ENCODE results near the gene OCSTAMP. TPM values are rescaled to one million over a fixed set of nuclear protein-coding genes. Genes with fewer than 3 reads are reported as not detected.

OCSTAMP gene
- total and polyA plus RNA-seq, 2 donors from 2014 or later: not detected

DNA sequence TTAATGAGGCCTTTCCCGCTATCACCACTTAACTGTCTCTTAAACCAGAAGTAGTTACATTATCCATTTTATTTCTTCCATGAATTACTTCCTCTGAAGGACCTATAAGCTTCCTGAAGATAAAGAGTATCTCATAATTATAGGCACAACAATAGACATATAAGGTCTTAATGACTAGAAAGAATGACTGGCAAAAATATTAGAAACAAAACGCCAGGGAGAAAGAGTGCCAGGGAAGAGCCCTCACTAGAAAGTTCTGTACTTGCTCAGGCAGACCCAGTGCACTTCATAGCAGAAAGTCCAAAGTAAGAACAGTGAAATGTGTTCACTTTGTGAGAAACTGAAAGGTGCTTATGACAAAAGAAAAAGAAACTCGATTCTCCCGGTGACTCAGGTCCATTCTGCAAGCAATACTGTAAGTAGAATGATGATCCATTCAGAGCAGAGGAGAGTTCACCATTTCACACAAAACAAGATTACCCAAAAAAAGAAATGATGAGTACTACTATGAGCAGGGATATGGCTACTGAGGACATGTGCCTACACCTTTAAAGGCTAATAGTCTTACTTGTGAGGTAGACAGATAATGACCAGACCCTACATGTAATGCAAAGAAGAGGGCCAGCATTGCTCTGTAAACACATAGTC, 42.6 kb downstream of the OCSTAMP start:
- no peak overlapping the region for H3K27ac ChIP-seq (ENCODE audit: low read depth in 2 of 2, low read length in 2 of 2)
- no peak overlapping the region for H3K4me3 ChIP-seq (ENCODE audit: low read length in 3 of 3)
- H3K9me3 ChIP-seq (ENCODE audit: control insufficient read depth in 2 of 3, insufficient read depth in 1 of 3, low read length in 3 of 3): peaks cover 1 to 11% (median 2%) of the 10 kb centered on the region in 3 donors
- FAIRE-seq (no peak), DNase-seq (no peak)
- intact Hi-C loops (cut with DNase I): no loop called here
- H3K27me3 ChIP-seq (ENCODE audit: control insufficient read depth, insufficient read depth, low read length): no peaks in the 10 kb centered on the region
- no peaks in the 10 kb centered on the region for H3K4me1 ChIP-seq (ENCODE audit: control insufficient read depth in 2 of 3, insufficient read depth in 2 of 3, low read depth in 1 of 3, low read length in 3 of 3)
- no peak overlapping the region for H3K9ac ChIP-seq (ENCODE audit: low read length in 3 of 3)
- TF ChIP-seq, protein P1, sequence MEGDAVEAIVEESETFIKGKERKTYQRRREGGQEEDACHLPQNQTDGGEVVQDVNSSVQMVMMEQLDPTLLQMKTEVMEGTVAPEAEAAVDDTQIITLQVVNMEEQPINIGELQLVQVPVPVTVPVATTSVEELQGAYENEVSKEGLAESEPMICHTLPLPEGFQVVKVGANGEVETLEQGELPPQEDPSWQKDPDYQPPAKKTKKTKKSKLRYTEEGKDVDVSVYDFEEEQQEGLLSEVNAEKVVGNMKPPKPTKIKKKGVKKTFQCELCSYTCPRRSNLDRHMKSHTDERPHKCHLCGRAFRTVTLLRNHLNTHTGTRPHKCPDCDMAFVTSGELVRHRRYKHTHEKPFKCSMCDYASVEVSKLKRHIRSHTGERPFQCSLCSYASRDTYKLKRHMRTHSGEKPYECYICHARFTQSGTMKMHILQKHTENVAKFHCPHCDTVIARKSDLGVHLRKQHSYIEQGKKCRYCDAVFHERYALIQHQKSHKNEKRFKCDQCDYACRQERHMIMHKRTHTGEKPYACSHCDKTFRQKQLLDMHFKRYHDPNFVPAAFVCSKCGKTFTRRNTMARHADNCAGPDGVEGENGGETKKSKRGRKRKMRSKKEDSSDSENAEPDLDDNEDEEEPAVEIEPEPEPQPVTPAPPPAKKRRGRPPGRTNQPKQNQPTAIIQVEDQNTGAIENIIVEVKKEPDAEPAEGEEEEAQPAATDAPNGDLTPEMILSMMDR (IDR thresholded peaks at IDR 0.05; ENCODE audit: borderline replicate concordance, extremely low read depth, insufficient read depth): no peak
- H3K36me3 ChIP-seq (ENCODE audit: control insufficient read depth in 2 of 3, insufficient read depth in 3 of 3, low read length in 3 of 3): peaks cover 0 to 2% (median 0%) of the 10 kb centered on the region in 3 donors

DNA sequence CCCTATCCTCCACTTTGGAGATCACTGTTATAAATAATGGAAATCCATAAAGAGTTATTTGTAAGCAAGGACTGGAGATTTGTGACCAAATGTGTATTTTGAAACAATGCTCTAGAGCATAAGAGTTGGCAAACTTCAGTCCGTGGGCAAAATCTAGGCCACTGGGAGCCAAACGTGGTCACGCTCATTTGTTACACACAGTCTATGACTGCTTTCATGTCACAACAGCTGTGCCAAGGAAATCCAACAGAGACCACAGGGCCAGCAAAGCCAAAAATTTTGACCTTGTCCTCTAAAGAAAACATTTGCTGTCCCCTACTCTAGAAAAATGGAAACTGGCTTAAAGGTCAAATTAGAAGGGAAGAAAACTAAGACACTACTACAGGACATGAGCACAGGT, 44.9 kb downstream of the OCSTAMP start:
- TF ChIP-seq, protein P1 (IDR thresholded peaks at IDR 0.05; ENCODE audit: borderline replicate concordance, extremely low read depth, insufficient read depth): no peak
- Histone ChIP-seq H3K4me3 (ENCODE audit: low read length in 3 of 3) (no peak overlapping the region), H3K4me1 (ENCODE audit: control insufficient read depth in 2 of 3, insufficient read depth in 2 of 3, low read depth in 1 of 3, low read length in 3 of 3) (no peaks in the 10 kb centered on the region), H3K9ac (ENCODE audit: low read length in 3 of 3) (no peak overlapping the region), H3K9me3 (ENCODE audit: control insufficient read depth in 2 of 3, insufficient read depth in 1 of 3, low read length in 3 of 3) (peaks cover 4 to 35% (median 20%) of the 10 kb centered on the region in 3 donors), H3K27me3 (ENCODE audit: control insufficient read depth, insufficient read depth, low read length) (no peaks in the 10 kb centered on the region), H3K27ac (ENCODE audit: low read depth in 2 of 2, low read length in 2 of 2) (no peak overlapping the region), H3K36me3 (ENCODE audit: control insufficient read depth in 2 of 3, insufficient read depth in 3 of 3, low read length in 3 of 3) (peaks cover 0 to 2% (median 0%) of the 10 kb centered on the region in 3 donors)
- FAIRE-seq: no peak
- intact Hi-C loops (cut with DNase I): no loop called here
- no peak for DNase-seq

DNA sequence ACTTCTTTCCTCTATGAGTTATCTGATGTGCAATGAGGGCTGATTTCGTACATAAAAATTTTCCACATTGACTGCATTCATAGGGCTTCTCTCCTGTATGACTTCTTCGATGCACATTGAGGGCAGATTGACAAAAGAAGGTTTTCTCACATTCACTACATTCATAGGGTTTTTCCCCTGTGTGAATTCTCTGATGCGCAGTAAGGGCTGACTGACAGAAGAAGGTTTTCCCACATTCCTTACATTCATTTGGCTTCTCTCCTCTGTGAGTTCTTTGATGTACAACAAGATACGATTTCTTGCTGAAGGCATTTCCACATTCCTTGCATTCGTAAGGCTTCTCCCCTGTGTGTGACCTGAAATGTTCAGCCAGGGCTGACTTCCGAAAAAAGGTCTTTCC, 48.5 kb downstream of the OCSTAMP start:
- Histone ChIP-seq H3K9me3 (ENCODE audit: control insufficient read depth in 2 of 3, insufficient read depth in 1 of 3, low read length in 3 of 3) (peaks cover 4 to 48% (median 27%) of the 10 kb centered on the region in 3 donors), H3K27ac (ENCODE audit: low read depth in 2 of 2, low read length in 2 of 2) (no peak overlapping the region), H3K4me1 (ENCODE audit: control insufficient read depth in 2 of 3, insufficient read depth in 2 of 3, low read depth in 1 of 3, low read length in 3 of 3) (no peaks in the 10 kb centered on the region), H3K9ac (ENCODE audit: low read length in 3 of 3) (no peak overlapping the region), H3K4me3 (ENCODE audit: low read length in 3 of 3) (no peak overlapping the region), H3K27me3 (ENCODE audit: control insufficient read depth, insufficient read depth, low read length) (no peaks in the 10 kb centered on the region), H3K36me3 (ENCODE audit: control insufficient read depth in 2 of 3, insufficient read depth in 3 of 3, low read length in 3 of 3) (peaks cover 0 to 2% (median 0%) of the 10 kb centered on the region in 3 donors)
- FAIRE-seq (no peak), DNase-seq (no peak)
- TF ChIP-seq, protein P1 (IDR thresholded peaks at IDR 0.05; ENCODE audit: borderline replicate concordance, extremely low read depth, insufficient read depth): no peak
- intact Hi-C loops (cut with DNase I): no loop called here

Data from kidney (tissue), 14 donors.